Glutamatergic neuron (in vitro differentiated cells): ENCODE data around the gene CELF2. TPM values are rescaled to one million over a fixed set of nuclear protein-coding genes. Genes with fewer than 3 reads are reported as not detected.

Experiments used
- DNase-seq: peaks from one replicate; pipeline ENCODE4 v3.0.0; 2022
- H3K27ac Mint-ChIP-seq: one replicate; pipeline ENCODE4 v1.8.0; 2020; ENCODE audit warnings: mild to moderate bottlenecking, mixed read lengths, inconsistent platforms; ENCODE audit not compliant: unreplicated experiment
- H3K27me3 Mint-ChIP-seq: one replicate; pipeline ENCODE4 v1.8.0; 2020; ENCODE audit warnings: mild to moderate bottlenecking, moderate library complexity, mixed read lengths, inconsistent platforms; ENCODE audit not compliant: unreplicated experiment
- H3K36me3 Mint-ChIP-seq: one replicate; pipeline ENCODE4 v1.8.0; 2020; ENCODE audit warnings: mild to moderate bottlenecking, mixed read lengths, inconsistent platforms; ENCODE audit not compliant: unreplicated experiment
- H3K4me1 Mint-ChIP-seq: one replicate; pipeline ENCODE4 v1.8.0; 2020; ENCODE audit warnings: mild to moderate bottlenecking, low read depth, mixed read lengths, inconsistent platforms; ENCODE audit not compliant: unreplicated experiment
- H3K4me3 Mint-ChIP-seq: one replicate; pipeline ENCODE4 v1.8.0; 2020; ENCODE audit warnings: mild to moderate bottlenecking, mixed read lengths, inconsistent platforms; ENCODE audit not compliant: unreplicated experiment
- H3K9me3 Mint-ChIP-seq: one replicate; pipeline ENCODE4 v1.8.0; 2020; ENCODE audit warnings: mild to moderate bottlenecking, moderate library complexity, mixed read lengths, inconsistent platforms; ENCODE audit not compliant: unreplicated experiment
- total RNA-seq: library from RNA; stranded (reverse); fragmentation: NEBNext Ultra II Directional; extraction: Animal tissue kit (Norgen Biotek cat#: 25700); gene quantifications from one replicate; pipeline ENCODE4 v1.2.1, GENCODE V29; 2021; ENCODE audit not compliant: unreplicated experiment
- TF ChIP-seq, protein P1 (sequence below): fragments of 200-600 bp; sonication (generic); IDR thresholded peaks from one replicate; pipeline ENCODE4 v1.5.0; 2021; ENCODE audit not compliant: partially characterized antibody, unreplicated experiment

CELF2 gene
- total RNA-seq, 1 donor from 2014 or later: 47.4 TPM

DNA sequence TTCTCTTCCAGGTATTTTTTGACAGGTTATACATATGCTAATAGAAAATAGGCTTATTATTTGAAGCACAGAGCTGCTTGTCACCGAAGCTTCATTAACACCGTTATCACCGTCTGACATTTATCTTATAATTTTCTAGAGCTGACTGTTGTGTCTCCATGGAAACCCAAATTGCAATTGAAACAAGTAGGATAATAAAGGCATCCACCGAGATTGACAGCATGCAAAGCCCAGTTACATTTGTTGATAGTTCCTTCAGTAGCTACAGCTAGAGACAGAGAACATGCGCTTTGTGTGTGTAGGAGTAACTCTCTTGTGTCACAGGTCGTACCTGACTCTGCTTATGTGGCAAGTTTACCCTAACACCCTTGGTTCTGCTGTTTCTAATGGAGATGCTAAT, 135.6 kb downstream of the CELF2 start:
- DNase-seq: no peak
- peaks cover 6% of the 10 kb centered on the region for H3K9me3 Mint-ChIP-seq

DNA sequence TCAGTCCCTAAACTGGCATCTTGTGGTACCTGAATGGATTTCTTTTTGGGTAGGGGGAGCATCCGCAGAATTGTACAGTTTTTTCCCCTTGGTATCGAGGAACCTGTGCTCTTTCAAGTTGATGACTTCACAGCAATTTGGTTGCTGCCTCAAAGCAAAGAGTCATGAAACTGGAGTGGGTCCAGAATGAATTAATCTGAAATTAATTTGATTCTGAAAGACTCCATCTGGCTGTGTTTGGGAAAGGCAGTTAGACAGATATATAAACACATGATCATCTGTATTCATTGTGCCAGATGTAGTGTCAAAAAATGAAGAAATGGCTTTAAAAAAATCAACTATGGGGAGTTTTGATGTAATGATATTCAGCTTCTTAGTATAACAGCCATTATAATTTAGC, 136.1 kb downstream of the CELF2 start:
- H3K27me3 Mint-ChIP-seq: peaks cover 4% of the 10 kb centered on the region

More for the DNA sequence above, 135.6 kb downstream of the CELF2 start:
- peaks cover 4% of the 10 kb centered on the region for H3K27me3 Mint-ChIP-seq
- H3K4me1 Mint-ChIP-seq: peaks cover 36% of the 10 kb centered on the region
- no peak overlapping the region for H3K27ac Mint-ChIP-seq
- TF ChIP-seq, protein P1, sequence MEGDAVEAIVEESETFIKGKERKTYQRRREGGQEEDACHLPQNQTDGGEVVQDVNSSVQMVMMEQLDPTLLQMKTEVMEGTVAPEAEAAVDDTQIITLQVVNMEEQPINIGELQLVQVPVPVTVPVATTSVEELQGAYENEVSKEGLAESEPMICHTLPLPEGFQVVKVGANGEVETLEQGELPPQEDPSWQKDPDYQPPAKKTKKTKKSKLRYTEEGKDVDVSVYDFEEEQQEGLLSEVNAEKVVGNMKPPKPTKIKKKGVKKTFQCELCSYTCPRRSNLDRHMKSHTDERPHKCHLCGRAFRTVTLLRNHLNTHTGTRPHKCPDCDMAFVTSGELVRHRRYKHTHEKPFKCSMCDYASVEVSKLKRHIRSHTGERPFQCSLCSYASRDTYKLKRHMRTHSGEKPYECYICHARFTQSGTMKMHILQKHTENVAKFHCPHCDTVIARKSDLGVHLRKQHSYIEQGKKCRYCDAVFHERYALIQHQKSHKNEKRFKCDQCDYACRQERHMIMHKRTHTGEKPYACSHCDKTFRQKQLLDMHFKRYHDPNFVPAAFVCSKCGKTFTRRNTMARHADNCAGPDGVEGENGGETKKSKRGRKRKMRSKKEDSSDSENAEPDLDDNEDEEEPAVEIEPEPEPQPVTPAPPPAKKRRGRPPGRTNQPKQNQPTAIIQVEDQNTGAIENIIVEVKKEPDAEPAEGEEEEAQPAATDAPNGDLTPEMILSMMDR: no peak
- H3K4me3 Mint-ChIP-seq: no peak overlapping the region
- no peaks in the 10 kb centered on the region for H3K36me3 Mint-ChIP-seq

DNA sequence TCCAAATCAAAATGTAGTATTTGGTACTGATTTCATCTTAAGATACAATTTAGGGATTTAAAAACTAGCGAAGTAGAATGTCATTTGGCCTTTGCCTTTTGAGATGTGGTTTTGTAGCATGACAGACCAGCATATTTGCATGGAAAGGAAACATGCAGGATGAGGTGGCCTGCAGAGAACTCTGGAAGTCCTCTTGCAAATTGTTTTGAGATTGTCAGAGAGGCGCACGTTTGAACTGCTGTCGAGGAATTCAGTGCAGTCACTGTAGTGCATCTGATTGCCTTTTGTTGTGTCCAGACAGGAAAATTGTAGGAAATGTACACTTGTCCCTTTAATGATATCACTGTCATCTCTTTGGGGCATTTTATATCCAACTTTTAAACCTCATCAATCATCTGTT, 136.7 kb downstream of the CELF2 start:
- TF ChIP-seq, protein P1: no peak
- H3K4me3 Mint-ChIP-seq: no peak overlapping the region
- DNase-seq: no peak
- no peaks in the 10 kb centered on the region for H3K36me3 Mint-ChIP-seq
- peaks cover 4% of the 10 kb centered on the region for H3K27me3 Mint-ChIP-seq
- no peak overlapping the region for H3K27ac Mint-ChIP-seq
- H3K9me3 Mint-ChIP-seq: peaks cover 6% of the 10 kb centered on the region
- H3K4me1 Mint-ChIP-seq: peaks cover 30% of the 10 kb centered on the region

More for the DNA sequence above, 136.1 kb downstream of the CELF2 start:
- H3K9me3 Mint-ChIP-seq: peaks cover 6% of the 10 kb centered on the region
- DNase-seq: no peak
- H3K4me1 Mint-ChIP-seq: peaks cover 32% of the 10 kb centered on the region
- no peak overlapping the region for H3K27ac Mint-ChIP-seq
- H3K36me3 Mint-ChIP-seq: no peaks in the 10 kb centered on the region
- no peak overlapping the region for H3K4me3 Mint-ChIP-seq
- TF ChIP-seq, protein P1: no peak

DNA sequence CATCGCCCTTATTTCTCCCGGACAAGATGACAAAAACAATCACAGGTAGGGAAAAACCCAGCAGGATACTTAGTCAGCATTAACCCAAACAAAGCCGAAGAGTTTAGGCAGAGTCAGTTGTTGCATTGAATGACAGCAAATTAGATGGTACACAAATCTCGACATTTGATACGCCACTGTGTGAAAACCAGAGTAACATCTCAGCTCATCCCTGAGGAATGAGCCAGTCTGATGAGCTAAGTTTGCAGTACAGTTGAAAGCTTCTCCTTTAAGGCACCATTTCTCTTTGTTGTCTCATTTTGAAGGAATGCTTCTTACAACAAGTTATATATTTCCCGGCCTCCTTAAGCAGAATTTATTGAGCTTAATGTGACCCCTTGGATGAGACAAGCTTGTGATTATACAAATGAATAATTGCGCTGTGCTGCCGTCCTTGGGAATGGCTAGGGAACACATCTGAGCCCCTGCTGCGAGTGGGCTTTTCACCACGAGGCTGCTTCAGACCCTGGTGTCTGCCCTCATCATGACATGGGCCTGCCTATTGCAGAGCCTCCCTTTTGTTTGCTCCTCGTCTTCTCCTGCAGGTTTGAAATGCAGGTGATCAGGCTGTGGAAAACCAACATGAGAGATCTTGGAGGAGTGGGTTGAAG, 137.3 kb downstream of the CELF2 start:
- H3K36me3 Mint-ChIP-seq: no peaks in the 10 kb centered on the region
- no peak overlapping the region for H3K4me3 Mint-ChIP-seq
- H3K9me3 Mint-ChIP-seq: peaks cover 6% of the 10 kb centered on the region
- TF ChIP-seq, protein P1: no peak
- no peaks in the 10 kb centered on the region for H3K27me3 Mint-ChIP-seq
- peaks cover 25% of the 10 kb centered on the region for H3K4me1 Mint-ChIP-seq
- no peak overlapping the region for H3K27ac Mint-ChIP-seq
- DNase-seq: no peak

DNA sequence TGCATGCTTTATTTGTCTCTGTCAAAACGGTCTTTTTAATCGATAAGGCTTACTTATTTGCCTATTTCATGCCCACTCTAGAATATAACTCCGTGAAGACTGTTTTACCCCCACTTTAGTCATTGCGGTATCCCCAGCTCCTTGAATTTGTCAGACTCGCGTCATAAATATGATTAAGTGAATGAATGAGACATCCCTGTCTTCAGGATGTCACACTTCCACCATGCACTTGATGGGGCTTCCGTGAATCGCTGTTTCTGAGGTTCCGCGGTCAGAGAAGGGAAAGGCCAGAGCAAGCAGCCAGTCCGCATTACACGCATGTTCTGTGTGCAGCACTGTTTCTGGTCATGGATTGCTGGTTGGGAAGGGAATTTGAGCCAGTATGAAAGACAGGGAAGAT, 138.8 kb downstream of the CELF2 start:
- TF ChIP-seq, protein P1: no peak
- Mint-ChIP-seq H3K4me1 (peaks cover 24% of the 10 kb centered on the region), H3K9me3 (peaks cover 4% of the 10 kb centered on the region), H3K4me3 (no peak overlapping the region), H3K27me3 (no peaks in the 10 kb centered on the region), H3K36me3 (no peaks in the 10 kb centered on the region), H3K27ac (no peak overlapping the region)
- no peak for DNase-seq
